ENCODE results near the gene VAC14.
A peak's percentile ranks its signal among the peaks of the same experiment; 100 is the strongest.

Gene VAC14

DNA sequence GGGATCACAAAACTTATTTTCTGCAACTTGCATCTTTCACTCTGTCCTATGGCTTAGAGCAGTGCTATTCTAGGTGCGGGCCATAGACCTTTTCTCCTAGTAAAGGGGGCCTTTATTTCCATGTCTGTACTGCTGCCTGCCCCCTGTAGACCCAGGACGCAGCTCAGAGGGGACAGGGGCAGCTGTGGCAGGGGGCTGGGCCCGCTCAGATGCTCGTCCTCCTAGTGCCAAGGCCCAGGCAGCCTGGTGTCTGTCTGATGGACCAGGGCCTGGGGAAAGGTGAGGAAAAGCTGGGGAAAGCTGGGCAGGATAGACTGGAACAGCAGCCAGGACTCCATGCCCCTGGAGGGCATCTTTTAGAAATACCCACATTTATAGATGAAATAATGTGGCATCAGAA is 25.6 kb downstream of the VAC14 start:
- no peak overlapping the region for H3K4me3 ChIP-seq (ENCODE audit: low read depth, low read length)
- no peak overlapping the region for H3K4me2 ChIP-seq (ENCODE audit: low read length)
- H3K27me3 ChIP-seq (ENCODE audit: insufficient read depth, low read length): no peaks in the 10 kb centered on the region

GRCh38 chr16:70774261-70774660 is 26.7 kb downstream of the VAC14 start:
- WGBS (ENCODE audit: extremely low coverage, insufficient coverage, insufficient read length): no CpG with 5 or more reads among the region's 13 CpGs
- no peak overlapping the region for H2BK5ac ChIP-seq (ENCODE audit: low read depth, low read length, poor library complexity)
- H3K27ac ChIP-seq (ENCODE audit: low read depth, low read length): no peak overlapping the region
- H4K91ac ChIP-seq (ENCODE audit: low read depth, low read length): no peak overlapping the region
- H4K12ac ChIP-seq (ENCODE audit: low read depth, low read length): no peak overlapping the region
- H3K4ac ChIP-seq (ENCODE audit: low read depth, low read length): no peak overlapping the region
- DNase-seq: no peak
- no peaks in the 10 kb centered on the region for H3K79me1 ChIP-seq (ENCODE audit: low read length)
- no peak overlapping the region for H3K14ac ChIP-seq (ENCODE audit: low read length)
- no peak overlapping the region for H2BK120ac ChIP-seq (ENCODE audit: insufficient read depth, low read length, poor library complexity)
- H3K79me2 ChIP-seq (ENCODE audit: control insufficient read depth, insufficient read depth, low read length, poor library complexity): no peaks in the 10 kb centered on the region
- H3K4me2 ChIP-seq (ENCODE audit: low read length): no peak overlapping the region
- H3K36me3 ChIP-seq (ENCODE audit: control insufficient read depth in 1 of 2, insufficient read depth in 2 of 2, low read length in 2 of 2): peaks cover 10 to 22% of the 10 kb centered on the region in 2 experiments
- no peak overlapping the region for H3K4me3 ChIP-seq (ENCODE audit: low read depth, low read length)
- H2AK5ac ChIP-seq (ENCODE audit: low read length): no peak overlapping the region
- H3K4me1 ChIP-seq (ENCODE audit: control insufficient read depth in 1 of 2, insufficient read depth in 2 of 2, low read length in 2 of 2): peaks cover 0 to 3% of the 10 kb centered on the region in 2 experiments
- no peak overlapping the region for H3K9ac ChIP-seq (ENCODE audit: low read length)
- no peak overlapping the region for H2BK12ac ChIP-seq (ENCODE audit: low read length)
- H3K18ac ChIP-seq (ENCODE audit: low read length): no peak overlapping the region
- H4K8ac ChIP-seq (ENCODE audit: low read depth, low read length): no peak overlapping the region
- H3K27me3 ChIP-seq (ENCODE audit: insufficient read depth, low read length): no peaks in the 10 kb centered on the region
- no peak overlapping the region for H2AFZ ChIP-seq (ENCODE audit: insufficient read depth, low read length, poor library complexity)
- no peaks in the 10 kb centered on the region for H3K9me3 ChIP-seq (ENCODE audit: insufficient read depth, low read depth, low read length)
- no peak overlapping the region for H3K23ac ChIP-seq (ENCODE audit: low read length)

More for the DNA sequence above, 25.6 kb downstream of the VAC14 start:
- Histone ChIP-seq H2BK12ac (ENCODE audit: low read length) (no peak overlapping the region), H3K36me3 (ENCODE audit: control insufficient read depth in 1 of 2, insufficient read depth in 2 of 2, low read length in 2 of 2) (peaks cover 13 to 21% of the 10 kb centered on the region in 2 experiments), H2BK120ac (ENCODE audit: insufficient read depth, low read length, poor library complexity) (no peak overlapping the region), H2AK5ac (ENCODE audit: low read length) (no peak overlapping the region), H3K18ac (ENCODE audit: low read length) (no peak overlapping the region), H3K79me2 (ENCODE audit: control insufficient read depth, insufficient read depth, low read length, poor library complexity) (no peaks in the 10 kb centered on the region), H3K79me1 (ENCODE audit: low read length) (no peaks in the 10 kb centered on the region), H4K12ac (ENCODE audit: low read depth, low read length) (no peak overlapping the region), H3K9ac (ENCODE audit: low read length) (no peak overlapping the region), H2BK5ac (ENCODE audit: low read depth, low read length, poor library complexity) (no peak overlapping the region), H3K14ac (ENCODE audit: low read length) (no peak overlapping the region), H3K4ac (ENCODE audit: low read depth, low read length) (no peak overlapping the region), H2AFZ (ENCODE audit: insufficient read depth, low read length, poor library complexity) (no peak overlapping the region), H3K23ac (ENCODE audit: low read length) (no peak overlapping the region), H3K9me3 (ENCODE audit: insufficient read depth, low read depth, low read length) (peaks cover under 1% of the 10 kb centered on the region), H3K4me1 (ENCODE audit: control insufficient read depth in 1 of 2, insufficient read depth in 2 of 2, low read length in 2 of 2) (no peaks in the 10 kb centered on the region), H4K91ac (ENCODE audit: low read depth, low read length) (no peak overlapping the region), H3K27ac (ENCODE audit: low read depth, low read length) (no peak overlapping the region), H4K8ac (ENCODE audit: low read depth, low read length) (no peak overlapping the region)
- DNase-seq: no peak
- WGBS (ENCODE audit: extremely low coverage, insufficient coverage, insufficient read length): no CpG with 5 or more reads among the region's 4 CpGs

DNA sequence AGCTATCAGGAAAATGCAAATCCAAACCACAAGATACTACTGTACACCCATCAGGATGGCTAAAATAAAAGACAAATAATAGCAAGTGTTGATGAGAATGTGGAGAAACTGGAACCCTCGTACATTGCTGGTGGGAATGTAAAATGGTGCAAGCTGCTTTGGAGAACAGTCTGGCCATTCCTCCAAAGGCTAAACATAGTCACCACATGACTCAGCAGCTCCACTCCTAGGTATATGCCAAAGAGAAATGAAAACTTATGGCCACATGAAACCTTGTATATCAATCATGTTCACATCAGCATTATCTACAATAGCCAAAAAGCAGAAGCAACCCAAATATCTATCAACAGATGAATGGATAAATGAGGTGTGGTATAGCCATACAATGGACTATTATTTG is 28.5 kb downstream of the VAC14 start:
- Histone ChIP-seq H3K4me3 (ENCODE audit: low read depth, low read length) (no peak overlapping the region), H3K27me3 (ENCODE audit: insufficient read depth, low read length) (no peaks in the 10 kb centered on the region), H2AK5ac (ENCODE audit: low read length) (no peak overlapping the region), H3K79me2 (ENCODE audit: control insufficient read depth, insufficient read depth, low read length, poor library complexity) (no peaks in the 10 kb centered on the region), H3K4ac (ENCODE audit: low read depth, low read length) (no peak overlapping the region), H2BK5ac (ENCODE audit: low read depth, low read length, poor library complexity) (no peak overlapping the region), H2AFZ (ENCODE audit: insufficient read depth, low read length, poor library complexity) (no peak overlapping the region), H3K23ac (ENCODE audit: low read length) (no peak overlapping the region), H3K4me1 (ENCODE audit: control insufficient read depth in 1 of 2, insufficient read depth in 2 of 2, low read length in 2 of 2) (peaks cover 6 to 9% of the 10 kb centered on the region in 2 experiments), H3K18ac (ENCODE audit: low read length) (no peak overlapping the region), H3K27ac (ENCODE audit: low read depth, low read length) (no peak overlapping the region), H4K12ac (ENCODE audit: low read depth, low read length) (no peak overlapping the region), H3K14ac (ENCODE audit: low read length) (no peak overlapping the region), H2BK12ac (ENCODE audit: low read length) (no peak overlapping the region), H4K91ac (ENCODE audit: low read depth, low read length) (no peak overlapping the region), H2BK120ac (ENCODE audit: insufficient read depth, low read length, poor library complexity) (no peak overlapping the region), H4K8ac (ENCODE audit: low read depth, low read length) (no peak overlapping the region), H3K4me2 (ENCODE audit: low read length) (no peak overlapping the region), H3K9me3 (ENCODE audit: insufficient read depth, low read depth, low read length) (no peaks in the 10 kb centered on the region), H3K79me1 (ENCODE audit: low read length) (peaks cover 2% of the 10 kb centered on the region), H3K9ac (ENCODE audit: low read length) (no peak overlapping the region), H3K36me3 (ENCODE audit: control insufficient read depth in 1 of 2, insufficient read depth in 2 of 2, low read length in 2 of 2) (peaks cover 7 to 17% of the 10 kb centered on the region in 2 experiments)
- peak; percentile 64 to 90 for DNase-seq
- WGBS (ENCODE audit: extremely low coverage, insufficient coverage, insufficient read length): no CpG with 5 or more reads among the region's 1 CpG

DNA sequence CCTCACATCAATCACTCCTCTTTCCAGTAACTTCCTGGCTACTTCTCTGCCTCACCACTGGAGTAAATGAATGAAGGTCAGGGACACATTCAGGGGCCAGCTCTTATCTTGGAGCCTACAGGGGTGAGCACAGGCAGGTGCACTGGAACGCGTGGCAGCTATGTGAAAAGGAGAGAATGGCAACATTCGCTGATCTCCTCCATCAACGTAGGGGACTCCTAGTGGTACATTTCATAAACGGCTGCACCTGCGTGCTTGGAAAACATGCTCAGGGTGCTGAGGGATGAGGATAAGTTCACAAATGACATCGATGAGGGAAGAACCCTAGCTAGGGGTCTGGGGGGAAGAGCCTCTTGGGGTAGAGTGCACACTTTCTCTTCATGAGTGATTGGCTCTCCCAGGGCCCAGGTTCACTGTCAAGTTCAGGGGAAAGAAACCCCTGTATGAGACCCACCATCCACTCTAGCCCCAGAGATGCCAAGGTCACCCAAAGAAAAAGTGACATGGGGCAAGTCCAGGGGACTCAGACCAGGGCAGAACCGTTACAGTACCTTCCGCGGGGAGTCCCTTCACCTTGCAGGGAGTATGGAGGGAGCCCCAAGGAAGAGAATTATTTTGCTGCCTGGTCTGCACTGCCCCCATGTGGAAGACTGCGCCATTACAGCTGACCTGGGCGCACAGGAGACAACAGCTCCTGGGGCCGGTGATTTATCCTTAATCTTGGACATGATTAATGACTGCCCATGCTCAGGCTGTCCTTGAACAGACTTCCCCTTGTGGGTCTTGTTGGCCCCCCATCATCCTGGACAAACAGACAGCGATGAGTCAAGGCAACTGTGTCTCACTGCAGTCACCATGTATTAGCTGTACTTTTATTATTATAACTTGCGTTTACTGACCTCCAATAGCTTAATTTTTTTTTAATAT is 30.1 kb downstream of the VAC14 start:
- WGBS (ENCODE audit: extremely low coverage, insufficient coverage, insufficient read length): no CpG with 5 or more reads among the region's 15 CpGs
- Histone ChIP-seq H3K4ac (ENCODE audit: low read depth, low read length) (no peak overlapping the region), H3K9ac (ENCODE audit: low read length) (no peak overlapping the region), H3K79me1 (ENCODE audit: low read length) (peaks cover 4% of the 10 kb centered on the region), H3K27me3 (ENCODE audit: insufficient read depth, low read length) (no peaks in the 10 kb centered on the region), H4K8ac (ENCODE audit: low read depth, low read length) (no peak overlapping the region), H2BK5ac (ENCODE audit: low read depth, low read length, poor library complexity) (no peak overlapping the region), H3K4me3 (ENCODE audit: low read depth, low read length) (no peak overlapping the region), H3K14ac (ENCODE audit: low read length) (no peak overlapping the region), H2BK120ac (ENCODE audit: insufficient read depth, low read length, poor library complexity) (no peak overlapping the region), H3K36me3 (ENCODE audit: control insufficient read depth in 1 of 2, insufficient read depth in 2 of 2, low read length in 2 of 2) (peaks cover 9 to 22% of the 10 kb centered on the region in 2 experiments), H2BK12ac (ENCODE audit: low read length) (no peak overlapping the region), H2AK5ac (ENCODE audit: low read length) (no peak overlapping the region), H3K4me2 (ENCODE audit: low read length) (no peak overlapping the region), H3K18ac (ENCODE audit: low read length) (no peak overlapping the region), H3K23ac (ENCODE audit: low read length) (no peak overlapping the region), H3K4me1 (ENCODE audit: control insufficient read depth in 1 of 2, insufficient read depth in 2 of 2, low read length in 2 of 2) (peaks cover 6 to 9% of the 10 kb centered on the region in 2 experiments), H3K79me2 (ENCODE audit: control insufficient read depth, insufficient read depth, low read length, poor library complexity) (no peaks in the 10 kb centered on the region), H3K27ac (ENCODE audit: low read depth, low read length) (no peak overlapping the region), H4K12ac (ENCODE audit: low read depth, low read length) (no peak overlapping the region), H4K91ac (ENCODE audit: low read depth, low read length) (no peak overlapping the region), H2AFZ (ENCODE audit: insufficient read depth, low read length, poor library complexity) (no peak overlapping the region), H3K9me3 (ENCODE audit: insufficient read depth, low read depth, low read length) (no peaks in the 10 kb centered on the region)
- DNase-seq: peak; percentile 67 to 81
